LHCN-M2 (cell line): Measurements from ENCODE around the gene ZFP1. TPM values are rescaled to one million over a fixed set of nuclear protein-coding genes. Genes with fewer than 3 reads are reported as not detected.

ENCODE experiments used
- total RNA-seq: library from RNA; depleted of rRNA; stranded (reverse); fragments of >200 nt; gene quantifications from 2 replicates; pipeline ENCODE4 v1.2.3, GENCODE V29; 2014; rRNA removed

Gene ZFP1
- total RNA-seq, 1 experiment from 2014 or later, result 13.0 TPM

Other genes with a start within 250 kb of the ZFP1 start
- gene WDR59, start 163.4 kb upstream of the ZFP1 start, total RNA-seq, result 10.0 and 10.6 TPM in 2 replicates
- gene ZNRF1, start 149.5 kb upstream of the ZFP1 start, total RNA-seq, result 16.8 and 17.2 TPM in 2 replicates
- 0.11 TPM in 1 of 2 replicates, not detected in the other for gene LDHD, start 31.7 kb upstream of the ZFP1 start, total RNA-seq
- not detected in 2 replicates for gene CTRB2, start 58.6 kb downstream of the ZFP1 start, total RNA-seq
- gene CTRB1, start 70.5 kb downstream of the ZFP1 start, total RNA-seq, result not detected in 2 replicates
- 67.9 and 96.1 TPM in 2 replicates for gene BCAR1, start 103.1 kb downstream of the ZFP1 start, total RNA-seq